HCT116 (cell line): ENCODE measurements around the gene GNRH2. TPM values are rescaled to one million over a fixed set of nuclear protein-coding genes. Genes with fewer than 3 reads are reported as not detected.

Experiments used
- ATAC-seq: fragments of 200-7000 bp; cut with Tn5 transposase; 2 replicates; pipeline ENCODE4 v1.9.1; 2020; ENCODE audit warnings: mild to moderate bottlenecking, moderate library complexity
- BruUV-seq: library from RNA; stranded (reverse); fragments of 400-500 nt; replicated peaks from 2 replicates; lab custom pipeline; 2021; lab: Mats Ljungman, UMichigan
- CTCF ChIA-PET: fragments of 300-600 bp; sonication (Branson Sonifier 250); formaldehyde crosslinking; loops from one replicate; lab custom pipeline; 2021; ENCODE audit warnings: antibody characterized with exemption; lab: Charles Lee
- POLR2A ChIA-PET: fragments of 300-600, 350-600 bp; sonication (Branson Sonifier 250); formaldehyde crosslinking; loops from one replicate; lab custom pipeline; 2021; ENCODE audit warnings: antibody characterized with exemption; lab: Charles Lee
- RAD21 ChIA-PET, 2 experiments: fragments of 300-600 bp; sonication (Branson Sonifier 250); formaldehyde crosslinking; loops; one replicate each; lab custom pipeline; 2023; ENCODE audit warnings: low total read pairs in 2 of 2; ENCODE audit not compliant: uncharacterized antibody in 2 of 2, unreplicated experiment in 2 of 2, low non-redundant PET in 1 of 2; lab: Charles Lee
- DNase-seq: peaks from one replicate; pipeline ENCODE4 v3.0.0-alpha.2; 2010; ENCODE audit warnings: low read depth, low spot score
- H2AFZ ChIP-seq: fragments of 200-600 bp; shearing (Covaris generic), sonication (generic); 2 replicates; pipeline ENCODE4 v1.6.1; 2017; ENCODE audit warnings: low read depth, mixed run types, mixed read lengths, antibody characterized with exemption, low read length; ENCODE audit not compliant: poor library complexity, severe bottlenecking
- H3K27ac ChIP-seq: 2 replicates; pipeline ENCODE4 v1.5.1; 2012; ENCODE audit warnings: low read depth, low read length
- H3K27me3 ChIP-seq: fragments of 200-600 bp; sonication (generic); 2 replicates; pipeline ENCODE4 v1.6.1; 2016; ENCODE audit warnings: mixed run types, low read length, mixed read lengths; ENCODE audit not compliant: insufficient read depth
- H3K36me3 ChIP-seq, 2 experiments: fragments of 200-500 bp in 1 of 2; fragments of 200-600 bp in 1 of 2; sonication (Bioruptor generic) in 1 of 2; sonication (generic) in 1 of 2; 2 replicates each; pipeline versions ENCODE4 v1.5.1 to v1.6.1; 2014 to 2016; ENCODE audit warnings: low read length in 2 of 2, inconsistent platforms in 1 of 2, mixed read lengths in 1 of 2, mixed run types in 1 of 2; ENCODE audit not compliant: insufficient read depth in 2 of 2, control insufficient read depth in 1 of 2
- H3K4me1 ChIP-seq, 2 experiments: fragments of 200-600 bp in 1 of 2; sonication (generic) in 1 of 2; 2 replicates each; pipeline versions ENCODE4 v1.5.1 to v1.6.1; 2012 to 2017; ENCODE audit warnings: low read length in 2 of 2, inconsistent platforms in 1 of 2, mild to moderate bottlenecking in 1 of 2, mixed read lengths in 1 of 2, mixed run types in 1 of 2, moderate library complexity in 1 of 2; ENCODE audit not compliant: insufficient read depth in 2 of 2, control insufficient read depth in 1 of 2
- H3K4me2 ChIP-seq: fragments of 200-600 bp; sonication (generic); 2 replicates; pipeline ENCODE4 v1.6.1; 2017; ENCODE audit warnings: mixed run types, low read length, mixed read lengths
- H3K4me3 ChIP-seq, 2 experiments: fragments of 200-600 bp in 1 of 2; sonication (generic) in 1 of 2; replicated peaks in 1 of 2; 2 replicates each; pipeline ENCODE4 v1.5.1; 2011 to 2016; ENCODE audit warnings: low read length in 2 of 2, control low read depth in 1 of 2, low read depth in 1 of 2, mild to moderate bottlenecking in 1 of 2, mixed read lengths in 1 of 2, mixed run types in 1 of 2
- H3K79me2 ChIP-seq: fragments of 200-600 bp; sonication (generic); 2 replicates; pipeline ENCODE4 v1.6.1; 2017; ENCODE audit warnings: mild to moderate bottlenecking, mixed run types, low read length, moderate library complexity, mixed read lengths; ENCODE audit not compliant: insufficient read depth
- H3K9ac ChIP-seq: fragments of 200-600 bp; sonication (generic); 2 replicates; pipeline ENCODE4 v1.6.1; 2016; ENCODE audit warnings: low read length, mixed read lengths
- H3K9me2 ChIP-seq: fragments of 200-600 bp; sonication (generic), shearing (Covaris generic); 2 replicates; pipeline ENCODE4 v1.6.1; 2017; ENCODE audit warnings: mixed run types, mild to moderate bottlenecking, moderate library complexity; ENCODE audit not compliant: insufficient read depth
- H3K9me3 ChIP-seq, 2 experiments: fragments of 200-500 bp in 1 of 2; fragments of 200-600 bp in 1 of 2; sonication (Bioruptor generic) in 1 of 2; sonication (generic) in 1 of 2; 2 replicates each; pipeline ENCODE4 v1.6.1; 2014 to 2017; ENCODE audit warnings: low read length in 2 of 2, mixed read lengths in 2 of 2, inconsistent platforms in 1 of 2, low read depth in 1 of 2, mild to moderate bottlenecking in 1 of 2, mixed run types in 1 of 2, moderate library complexity in 1 of 2; ENCODE audit not compliant: control insufficient read depth in 1 of 2, insufficient read depth in 1 of 2
- H4K20me1 ChIP-seq: fragments of 200-600 bp; sonication (generic), shearing (Covaris generic); 2 replicates; pipeline ENCODE4 v1.6.1; 2017; ENCODE audit warnings: mixed run types, mild to moderate bottlenecking, moderate library complexity; ENCODE audit not compliant: insufficient read depth
- CBX3 ChIP-seq: IDR thresholded peaks from 2 replicates; pipeline ENCODE4 v1.6.1; 2012; ENCODE audit warnings: low read depth
- ELF1 ChIP-seq: IDR thresholded peaks from 2 replicates; pipeline ENCODE4 v1.6.1; 2012; ENCODE audit warnings: low read depth, borderline replicate concordance
- EZH2 ChIP-seq: fragments of 200-600 bp; sonication (generic); IDR thresholded peaks from 2 replicates; pipeline ENCODE4 v1.6.1; 2017; ENCODE audit warnings: antibody characterized with exemption, mixed run types
- EZH2phosphoT487 ChIP-seq: fragments of 200-600 bp; IDR thresholded peaks from 2 replicates; pipeline ENCODE4 v1.6.1; 2018; ENCODE audit warnings: antibody characterized with exemption, borderline replicate concordance
- POLR2AphosphoS5 ChIP-seq: IDR thresholded peaks from 2 replicates; pipeline ENCODE4 v1.6.1; 2011; ENCODE audit warnings: mild to moderate bottlenecking, low read depth, low read length, moderate library complexity
- SIN3A ChIP-seq: IDR thresholded peaks from 2 replicates; pipeline ENCODE4 v1.6.1; 2012; ENCODE audit warnings: low read depth
- SRF ChIP-seq: IDR thresholded peaks from 2 replicates; pipeline ENCODE4 v1.6.1; 2012; ENCODE audit warnings: low read depth
- TCF7L2 ChIP-seq: IDR thresholded peaks from 2 replicates; pipeline ENCODE4 v1.7.0; 2011; ENCODE audit warnings: borderline replicate concordance, inconsistent platforms; ENCODE audit not compliant: insufficient read depth, insufficient read length; ENCODE audit errors: extremely low read depth
- YY1 ChIP-seq: IDR thresholded peaks from 2 replicates; pipeline ENCODE4 v1.6.1; 2011; ENCODE audit warnings: low read length, low read depth, moderate library complexity, mild to moderate bottlenecking; ENCODE audit not compliant: insufficient replicate concordance; ENCODE audit errors: extremely low read depth
- ZFX ChIP-seq: fragments of 450-650 bp; IDR thresholded peaks from 2 replicates; pipeline ENCODE4 v1.6.1; 2017
- ZNF274 ChIP-seq: fragments of 200-500 bp; sonication (Bioruptor generic); IDR thresholded peaks from 2 replicates; pipeline ENCODE4 v1.6.1; 2014; ENCODE audit warnings: mild to moderate bottlenecking, low read depth, low read length, inconsistent platforms
- intact Hi-C: fragments of 100-400 bp; cut with micrococcal nuclease; formaldehyde crosslinking; loops from 2 replicates; pipeline ENCODE4 v1.10.0; 2022
- total RNA-seq: library from RNA; stranded (reverse); gene quantifications from one replicate; pipeline ENCODE4 v1.2.1, GENCODE V29; 2021; ENCODE audit not compliant: unreplicated experiment
- TF ChIP-seq, protein P1 (sequence below), 3 experiments: fragments of 200-600 bp in 1 of 3; sonication (generic) in 1 of 3; IDR thresholded peaks in 2 of 3; conservative IDR thresholded peaks in 1 of 3; 2 replicates each; pipeline ENCODE4 v1.5.1; 2012 to 2017; ENCODE audit warnings: low read depth in 2 of 3, low read length in 2 of 3, antibody characterized with exemption in 1 of 3, borderline replicate concordance in 1 of 3, control low read depth in 1 of 3, mild to moderate bottlenecking in 1 of 3, mixed read lengths in 1 of 3, mixed run types in 1 of 3, moderate library complexity in 1 of 3; ENCODE audit not compliant: insufficient read depth in 1 of 3
- TF ChIP-seq, protein P2 (sequence below): IDR thresholded peaks from 2 replicates; pipeline ENCODE4 v1.6.1; 2012
- TF ChIP-seq, protein P3 (sequence below): IDR thresholded peaks from 2 replicates; pipeline ENCODE4 v1.6.1; 2012

The GNRH2 gene
- total RNA-seq, 1 experiment from 2014 or later = 0.32 TPM

DNA sequence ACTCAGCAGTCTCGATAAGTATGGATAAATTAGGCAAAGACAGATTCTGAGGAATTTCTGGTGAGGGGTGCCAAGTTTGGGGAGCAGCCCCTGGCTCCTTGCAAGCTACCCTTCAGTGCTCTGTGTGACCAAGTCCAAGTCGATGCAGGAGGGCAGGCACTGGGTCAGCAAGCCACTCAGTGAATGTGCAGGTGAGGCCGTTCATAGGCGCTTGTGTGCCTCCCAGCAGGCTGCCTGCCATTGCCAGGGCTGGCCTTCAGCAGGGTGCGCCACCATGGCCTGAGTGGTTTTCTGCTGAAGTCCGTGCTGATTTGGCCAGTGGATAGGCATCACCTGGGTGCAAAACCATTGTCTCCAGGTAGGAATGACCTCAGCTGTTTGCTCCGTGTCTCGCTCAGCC, 3.3 kb upstream of the GNRH2 start:
- H4K20me1 ChIP-seq = no peaks in the 10 kb centered on the region
- TF ChIP-seq, protein P1, sequence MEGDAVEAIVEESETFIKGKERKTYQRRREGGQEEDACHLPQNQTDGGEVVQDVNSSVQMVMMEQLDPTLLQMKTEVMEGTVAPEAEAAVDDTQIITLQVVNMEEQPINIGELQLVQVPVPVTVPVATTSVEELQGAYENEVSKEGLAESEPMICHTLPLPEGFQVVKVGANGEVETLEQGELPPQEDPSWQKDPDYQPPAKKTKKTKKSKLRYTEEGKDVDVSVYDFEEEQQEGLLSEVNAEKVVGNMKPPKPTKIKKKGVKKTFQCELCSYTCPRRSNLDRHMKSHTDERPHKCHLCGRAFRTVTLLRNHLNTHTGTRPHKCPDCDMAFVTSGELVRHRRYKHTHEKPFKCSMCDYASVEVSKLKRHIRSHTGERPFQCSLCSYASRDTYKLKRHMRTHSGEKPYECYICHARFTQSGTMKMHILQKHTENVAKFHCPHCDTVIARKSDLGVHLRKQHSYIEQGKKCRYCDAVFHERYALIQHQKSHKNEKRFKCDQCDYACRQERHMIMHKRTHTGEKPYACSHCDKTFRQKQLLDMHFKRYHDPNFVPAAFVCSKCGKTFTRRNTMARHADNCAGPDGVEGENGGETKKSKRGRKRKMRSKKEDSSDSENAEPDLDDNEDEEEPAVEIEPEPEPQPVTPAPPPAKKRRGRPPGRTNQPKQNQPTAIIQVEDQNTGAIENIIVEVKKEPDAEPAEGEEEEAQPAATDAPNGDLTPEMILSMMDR (IDR thresholded peaks at IDR 0.05 in 2 of 3, conservative IDR thresholded peaks at IDR 0.05 in 1 of 3; ENCODE audit: borderline replicate concordance in 1 of 3, insufficient read depth in 1 of 3, low read depth in 2 of 3, low read length in 2 of 3) = no peak
- TF ChIP-seq, protein P2, sequence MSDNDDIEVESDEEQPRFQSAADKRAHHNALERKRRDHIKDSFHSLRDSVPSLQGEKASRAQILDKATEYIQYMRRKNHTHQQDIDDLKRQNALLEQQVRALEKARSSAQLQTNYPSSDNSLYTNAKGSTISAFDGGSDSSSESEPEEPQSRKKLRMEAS = no peak
- TF ChIP-seq, protein P3, sequence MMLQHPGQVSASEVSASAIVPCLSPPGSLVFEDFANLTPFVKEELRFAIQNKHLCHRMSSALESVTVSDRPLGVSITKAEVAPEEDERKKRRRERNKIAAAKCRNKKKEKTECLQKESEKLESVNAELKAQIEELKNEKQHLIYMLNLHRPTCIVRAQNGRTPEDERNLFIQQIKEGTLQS = no peak
- no peak for TF ChIP-seq SRF
- TF ChIP-seq POLR2AphosphoS5 = no peak
- TF ChIP-seq TCF7L2 = no peak
- no peak for TF ChIP-seq SIN3A
- no peak for TF ChIP-seq YY1
- no peak for TF ChIP-seq CBX3
- no peak for TF ChIP-seq ZNF274
- no peak for TF ChIP-seq ELF1
- no peak for TF ChIP-seq EZH2
- TF ChIP-seq EZH2phosphoT487 = no peak
- TF ChIP-seq ZFX = no peak
- no peak for ATAC-seq
- H3K27ac ChIP-seq = no peak overlapping the region
- no peak for DNase-seq
- H3K9me2 ChIP-seq = no peaks in the 10 kb centered on the region
- H3K4me3 ChIP-seq = no peak overlapping the region
- peaks cover 4 to 12% of the 10 kb centered on the region in 2 experiments; a peak in 3 of 4 replicates for H3K4me1 ChIP-seq
- H3K9ac ChIP-seq = no peak overlapping the region
- H3K27me3 ChIP-seq = no peaks in the 10 kb centered on the region
- H3K9me3 ChIP-seq = no peaks in the 10 kb centered on the region
- intact Hi-C loops = no loop called here
- H2AFZ ChIP-seq = no peak overlapping the region
- no TSS peak for BruUV-seq
- no peaks in the 10 kb centered on the region for H3K79me2 ChIP-seq
- H3K4me2 ChIP-seq = no peak overlapping the region
- ChIA-PET CTCF (no interaction called here), RAD21 (no interaction called here), POLR2A (no interaction called here)
- peaks cover 3 to 11% of the 10 kb centered on the region in 2 experiments; a peak in 3 of 4 replicates for H3K36me3 ChIP-seq
